Activated CD4-positive, alpha-beta T cell treated with anti-CD3 and anti-CD28 coated beads, Interleukin-2, amount 50 U/mL, for 4 hours (primary cell): ENCODE measurements around the gene NEK6.

Source experiments
- DNase-seq, 2 experiments: peaks; one replicate each; pipeline ENCODE4 v3.0.0-alpha.2; 2020

The NEK6 gene

DNA sequence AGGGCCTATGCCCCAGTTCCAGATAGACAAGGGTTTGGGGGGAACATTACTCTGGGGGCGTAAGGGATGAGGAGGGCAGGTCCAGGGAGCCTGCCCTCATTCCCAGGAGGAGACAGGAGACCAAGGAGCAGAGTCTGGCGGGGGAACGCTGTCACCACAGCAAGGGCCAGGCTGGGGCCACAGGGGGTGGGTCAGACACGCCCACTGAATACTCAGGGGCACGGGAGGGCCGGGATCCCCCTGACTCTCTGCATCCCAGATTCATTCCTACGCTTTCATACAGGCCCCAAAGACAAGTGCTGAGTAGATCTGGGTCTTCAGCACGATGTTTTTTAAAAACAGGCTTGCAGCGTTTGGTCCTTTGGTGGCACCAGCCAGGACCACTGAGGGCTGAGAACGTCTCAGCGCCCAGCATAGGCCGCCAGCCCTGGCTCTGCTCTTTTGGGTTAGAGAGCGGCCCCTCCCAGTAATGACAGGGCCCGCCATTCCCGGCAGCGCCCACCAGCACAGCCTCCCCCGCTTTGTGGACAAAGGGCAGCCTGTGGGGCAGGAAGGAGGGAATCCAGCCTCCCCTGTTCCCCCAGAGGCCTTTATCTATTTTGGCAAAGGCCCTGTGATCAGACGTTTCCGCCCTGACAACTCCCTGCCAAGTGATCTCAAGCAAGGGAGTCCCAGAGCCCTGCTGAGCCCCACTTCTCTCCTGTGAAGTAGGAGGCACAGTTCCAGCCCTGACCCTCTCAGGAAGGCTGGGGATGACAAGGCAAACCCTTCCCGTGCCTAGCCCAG, 24.9 kb downstream of the NEK6 start:
- no peak for DNase-seq

DNA sequence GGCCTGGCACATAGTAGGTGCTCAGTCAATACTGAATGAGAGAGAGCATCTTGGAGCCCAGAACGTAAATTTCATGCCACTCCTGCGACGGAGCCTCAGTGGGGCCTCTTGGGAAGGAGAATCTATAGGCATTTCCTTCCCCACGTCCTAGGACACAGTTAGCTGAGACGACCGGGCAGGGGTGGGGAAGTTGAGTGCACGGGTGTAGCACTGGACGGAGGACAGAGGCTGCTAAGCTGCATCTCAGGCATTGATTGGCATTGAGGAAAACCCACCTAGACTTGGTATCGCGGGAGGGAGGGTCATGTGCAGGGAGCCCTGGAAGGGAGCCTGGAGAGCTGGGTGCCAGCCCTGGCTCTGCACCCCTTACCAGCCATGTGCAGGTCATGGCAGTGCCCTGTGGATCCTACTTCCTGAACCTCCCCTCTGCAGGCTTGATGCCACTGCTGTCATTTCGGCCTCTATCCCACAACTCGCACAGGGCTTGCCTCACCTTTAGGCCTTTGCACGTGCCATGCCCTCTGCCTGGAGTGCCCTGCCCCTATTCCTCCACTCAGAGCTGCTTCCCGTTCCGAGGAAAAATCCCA, 25.6 kb downstream of the NEK6 start:
- no peak for DNase-seq

DNA sequence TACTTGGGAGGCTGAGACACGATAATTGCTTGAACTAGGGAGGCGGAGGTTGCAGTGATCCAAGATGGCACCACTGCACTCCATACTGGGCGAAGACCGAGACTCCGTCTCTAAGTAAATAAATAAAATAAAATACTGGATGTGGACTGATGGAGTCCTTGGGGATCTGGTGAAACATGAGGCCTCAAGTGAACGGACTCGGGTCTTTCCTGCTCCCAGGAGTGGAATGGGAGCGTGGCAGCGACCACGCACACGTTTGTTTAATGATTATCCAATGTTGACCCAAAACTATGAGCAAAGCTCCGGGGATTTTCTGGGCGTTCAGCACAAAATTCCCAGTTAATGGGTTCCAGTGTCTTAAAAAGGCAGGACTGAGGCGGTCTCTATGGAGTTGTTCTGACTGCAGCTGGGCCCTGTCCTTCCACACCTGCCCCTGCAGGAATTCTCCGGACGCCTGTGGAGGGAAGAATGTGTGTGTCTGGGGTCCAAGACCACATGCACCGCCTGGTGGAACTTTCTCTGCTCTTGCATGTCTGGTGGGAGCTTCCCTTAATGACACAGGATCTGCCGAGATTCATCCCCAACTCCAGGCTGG, 26.6 kb downstream of the NEK6 start:
- no peak for DNase-seq

DNA sequence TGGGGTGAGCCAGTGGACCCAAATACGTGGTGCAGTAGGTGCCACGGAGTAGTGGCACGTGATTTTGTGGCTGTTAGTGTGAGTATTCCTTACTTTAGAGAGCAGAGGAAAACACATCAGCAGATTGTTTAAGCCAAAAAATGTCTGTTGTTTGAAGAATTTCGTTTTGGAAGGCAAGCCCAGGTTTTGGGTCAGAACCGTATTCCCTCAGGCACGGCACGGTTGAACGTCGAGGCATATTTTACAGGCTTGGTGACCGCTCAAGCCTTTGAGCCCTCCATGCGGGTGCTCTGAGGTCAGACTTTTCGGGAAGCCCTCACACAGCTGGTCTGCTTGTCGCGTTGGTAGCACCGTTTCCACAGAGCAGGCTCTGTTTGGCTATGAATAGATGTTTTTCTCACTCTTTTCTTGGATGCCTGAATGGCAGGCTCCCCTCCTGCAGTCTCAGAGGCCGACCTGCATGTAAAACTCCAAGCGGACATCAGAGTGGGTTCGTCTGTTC, 27.2 kb downstream of the NEK6 start:
- DNase-seq = no peak

DNA sequence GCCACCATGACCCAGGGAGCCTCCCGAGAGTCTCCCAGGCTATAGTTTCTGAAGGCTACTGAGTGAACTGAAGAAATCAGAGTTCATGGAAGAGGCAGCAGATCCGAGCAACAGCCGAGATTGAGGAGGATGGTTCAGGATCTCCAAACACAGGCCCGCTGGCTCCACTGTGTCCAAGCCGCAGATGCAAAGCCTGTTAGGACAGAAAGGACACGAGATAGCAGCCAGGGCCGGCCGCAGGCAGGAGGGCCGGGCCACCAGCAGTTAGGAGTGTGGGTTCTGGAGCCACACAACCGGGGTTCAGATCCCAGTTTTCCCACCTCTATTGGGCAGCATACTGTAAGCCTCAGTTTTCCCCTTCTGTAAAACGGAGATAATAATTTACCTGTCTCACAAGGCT, 27.7 kb downstream of the NEK6 start:
- no peak for DNase-seq

DNA sequence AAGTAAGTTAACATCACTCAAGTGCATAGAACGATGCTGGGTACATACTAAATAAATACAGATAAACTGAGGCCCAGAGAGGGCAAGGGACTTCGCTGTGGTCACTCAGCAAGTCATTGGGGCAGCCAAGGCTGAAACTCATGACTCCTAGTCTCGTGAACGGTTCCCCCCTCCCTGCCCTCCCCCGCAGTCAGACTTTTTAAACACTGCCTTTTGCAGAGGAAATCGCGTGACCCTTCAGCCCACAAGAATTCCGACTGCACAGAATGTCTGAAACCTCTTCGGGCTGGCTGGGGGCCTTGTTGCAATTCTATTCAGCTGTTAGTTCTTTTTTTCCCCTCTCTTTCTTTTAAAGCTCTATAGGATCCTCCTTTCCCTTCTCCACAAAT, 28.1 kb downstream of the NEK6 start:
- peak in 1 of 2 experiments; percentile 13 for DNase-seq

DNA sequence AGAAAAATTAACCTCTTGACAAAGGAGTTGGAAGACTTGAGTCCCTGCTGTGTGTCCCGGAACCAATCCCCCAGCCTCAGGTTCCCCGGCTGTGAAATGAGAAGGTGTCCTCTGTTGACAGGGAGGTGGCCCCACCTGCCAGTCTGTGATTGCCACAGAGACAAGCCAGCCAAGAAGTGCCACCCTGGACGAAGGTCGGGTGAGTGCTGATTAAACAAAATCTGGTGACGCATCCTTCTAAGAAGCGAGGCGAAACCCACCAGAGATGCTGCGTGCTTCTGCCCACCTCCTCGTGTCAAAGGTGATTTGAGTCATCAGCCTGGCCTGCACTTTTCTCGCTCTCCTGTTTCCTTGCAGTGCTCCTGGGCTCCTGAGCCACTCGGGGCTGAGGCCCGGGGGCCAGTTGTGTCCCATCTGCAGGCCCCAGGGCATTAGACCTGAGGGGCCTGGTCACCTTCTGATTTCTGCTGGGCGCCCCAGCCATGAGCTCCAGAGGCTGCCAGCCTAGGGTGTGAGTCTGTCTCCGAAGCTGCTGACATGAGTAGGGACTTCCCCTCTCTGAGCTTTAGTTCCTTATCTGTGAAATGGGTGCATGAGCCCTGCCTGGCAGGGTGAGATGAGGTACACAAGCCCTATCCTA, 28.7 kb downstream of the NEK6 start:
- DNase-seq = peak; percentile 24 to 42

DNA sequence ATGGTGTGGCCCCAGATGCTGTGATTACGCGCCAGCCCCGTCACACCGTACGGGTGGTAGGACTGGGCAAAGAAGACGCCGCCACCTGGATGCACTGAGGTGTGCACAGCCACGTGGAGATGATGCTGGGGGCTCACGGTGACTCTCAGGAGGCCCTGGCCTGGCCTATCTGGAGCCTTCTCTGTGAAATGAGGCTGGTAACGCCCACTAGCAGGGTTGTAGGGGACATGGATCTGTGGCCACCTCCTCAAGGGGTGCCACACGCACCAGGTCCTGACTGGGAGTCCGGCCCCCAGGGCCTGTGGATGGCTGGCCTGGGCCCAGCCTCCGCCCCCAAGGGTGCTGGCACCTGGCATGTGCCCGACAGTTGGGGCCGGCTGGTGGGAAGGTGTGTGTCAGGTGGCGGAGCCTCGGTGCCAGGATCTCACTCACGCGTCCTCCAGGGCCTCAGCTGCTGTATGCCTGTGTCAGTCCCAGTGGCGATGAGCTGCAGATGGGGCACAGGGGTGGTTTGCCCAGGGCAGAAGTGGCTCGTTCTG, 32.4 kb downstream of the NEK6 start:
- no peak for DNase-seq

DNA sequence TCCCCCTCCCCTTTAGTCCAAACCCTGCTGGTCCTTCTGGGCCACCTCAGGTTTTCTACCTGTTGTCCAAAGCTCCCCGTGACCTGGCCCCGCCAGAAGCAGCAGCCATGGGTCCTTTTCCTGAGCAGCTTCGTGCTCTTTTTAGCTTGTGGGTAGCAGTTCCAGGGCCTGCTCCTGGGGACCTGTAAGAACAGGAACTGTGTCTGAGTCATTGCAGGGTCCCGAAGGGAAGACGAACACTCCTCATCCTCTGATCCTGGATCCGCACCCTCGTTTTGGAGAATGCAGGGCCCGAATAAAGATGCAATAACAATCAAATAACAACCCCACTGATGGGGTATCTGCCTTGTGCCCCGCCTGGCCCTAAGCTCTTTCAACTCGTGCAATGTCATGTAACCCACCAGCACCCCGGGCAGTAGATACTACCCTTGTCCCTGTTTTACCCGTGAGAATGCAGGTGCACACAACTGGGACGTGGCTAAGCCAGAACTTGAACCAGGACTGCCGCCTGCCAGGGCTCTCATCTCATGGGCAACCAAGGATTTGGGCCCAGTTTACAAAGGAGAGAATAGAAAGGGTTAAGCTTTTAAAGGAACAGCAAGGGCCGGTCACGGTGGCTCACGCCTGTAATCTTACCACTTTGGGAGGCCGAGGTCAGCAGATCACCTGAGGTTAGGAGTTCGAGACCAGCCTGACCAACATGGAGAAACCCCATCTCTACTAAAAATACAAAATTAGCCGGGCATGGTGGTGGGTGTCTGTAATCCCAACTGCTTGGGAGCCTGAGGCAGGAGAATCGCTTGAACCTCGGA, 33.2 kb downstream of the NEK6 start:
- DNase-seq = no peak

DNA sequence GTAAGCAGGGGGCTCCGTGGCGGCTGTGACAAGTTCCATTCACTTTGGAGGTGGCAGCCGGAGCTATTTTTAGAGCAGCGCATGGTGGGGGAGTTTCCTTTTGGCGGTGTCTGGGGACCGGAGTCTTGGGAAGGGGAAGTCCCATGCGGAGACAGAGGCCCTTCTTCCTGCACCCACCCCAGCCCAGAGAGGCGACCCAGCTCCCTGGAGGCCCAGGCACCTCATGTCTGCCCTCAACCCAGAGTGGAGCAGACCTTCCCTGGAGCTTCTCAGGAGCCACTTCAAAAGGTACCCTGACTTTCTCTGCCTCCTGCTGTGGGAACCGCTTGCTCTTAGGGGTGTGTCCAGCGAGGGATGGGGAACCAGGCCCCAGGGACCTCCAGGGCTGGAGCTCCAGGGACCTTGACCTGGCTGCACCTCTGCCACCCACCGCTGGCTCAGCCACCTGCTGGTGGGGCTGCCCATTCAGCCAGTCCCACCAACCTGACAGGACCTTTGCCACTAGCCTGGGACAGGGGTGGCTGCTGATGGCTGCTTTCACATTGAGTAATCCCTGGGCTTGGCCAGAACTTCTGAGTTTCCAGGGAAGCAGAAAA, 34.1 kb downstream of the NEK6 start:
- no peak for DNase-seq

DNA sequence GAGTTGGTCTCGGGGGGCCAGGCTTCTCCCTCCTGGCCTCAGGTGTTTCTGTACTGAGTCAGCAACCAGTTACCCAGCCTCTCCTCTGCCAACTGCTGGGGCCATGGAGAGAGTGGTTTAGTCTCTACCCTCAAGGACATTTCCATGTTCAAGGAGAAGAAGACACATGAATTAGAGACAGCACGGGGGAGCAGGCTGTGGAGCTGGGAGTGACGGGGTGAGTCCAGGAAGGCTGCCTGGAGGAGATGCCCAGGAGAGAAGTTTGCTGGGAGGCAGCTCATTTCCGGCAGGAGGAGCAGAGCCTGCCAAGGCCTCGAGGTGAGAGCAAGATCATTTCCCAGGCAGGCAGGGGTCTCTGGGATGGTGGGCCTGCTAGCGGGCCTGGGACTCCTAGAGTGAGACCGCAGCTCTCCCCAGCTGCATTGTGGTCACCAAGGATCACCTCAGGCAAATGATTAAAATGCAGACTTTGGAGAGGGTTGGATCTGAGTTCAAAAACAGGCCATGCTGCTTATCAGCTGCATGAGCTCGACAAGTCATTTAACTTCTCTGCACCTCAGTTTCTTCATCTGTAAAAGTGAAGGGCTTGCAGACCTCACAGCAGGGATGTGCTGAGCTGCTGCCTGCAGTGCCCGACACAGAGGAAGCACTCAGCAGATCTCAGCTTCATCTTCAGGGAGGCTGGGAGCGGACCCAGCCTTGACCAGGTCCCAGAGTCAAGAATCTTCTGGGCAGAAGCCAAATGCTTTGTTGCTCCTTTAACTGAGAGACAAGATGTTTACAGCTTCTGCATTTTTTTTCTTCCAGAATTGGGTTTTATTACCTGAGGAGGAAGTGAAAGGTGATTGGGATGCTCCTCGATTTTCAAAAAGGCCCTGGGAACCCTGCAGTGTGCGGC, 35.2 kb downstream of the NEK6 start:
- DNase-seq = no peak

DNA sequence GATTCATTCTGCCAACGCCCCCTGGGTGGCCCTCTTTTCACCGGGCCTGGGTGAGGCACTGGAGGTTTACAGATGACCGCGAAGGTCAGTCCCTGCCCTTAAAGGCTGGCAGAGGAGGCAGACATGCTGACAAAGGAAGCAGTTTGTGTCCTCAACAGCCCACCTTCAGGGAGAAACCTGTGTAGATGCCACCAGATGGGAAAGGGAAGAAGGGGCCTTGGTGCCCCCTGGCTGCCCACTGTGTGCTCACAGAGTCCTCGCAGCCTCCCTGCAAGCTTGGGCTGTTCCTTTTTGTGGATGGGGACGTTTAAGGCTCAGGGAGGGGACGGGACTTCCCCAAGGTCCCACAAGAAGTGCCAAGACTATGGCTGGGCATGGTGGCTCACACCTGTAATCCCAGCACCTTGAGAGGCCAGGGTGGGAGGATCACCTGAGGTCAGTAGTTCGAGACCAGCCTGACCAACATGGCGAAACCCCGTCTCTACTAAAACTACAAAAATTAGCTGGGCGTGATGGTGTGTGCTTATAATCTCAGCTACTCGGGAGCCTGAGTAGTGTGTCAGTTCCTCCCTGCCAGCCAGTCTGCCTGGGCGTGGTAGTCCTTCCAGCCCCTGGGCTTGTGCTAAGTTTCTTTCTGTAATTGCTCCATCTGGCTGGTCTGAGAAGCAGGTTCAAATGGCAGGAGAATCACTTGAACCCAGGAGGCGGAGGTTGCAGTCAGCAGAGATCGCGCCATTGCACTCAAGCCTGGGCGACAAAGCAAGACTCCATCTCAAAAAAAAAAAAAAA, 36.2 kb downstream of the NEK6 start:
- no peak for DNase-seq

DNA sequence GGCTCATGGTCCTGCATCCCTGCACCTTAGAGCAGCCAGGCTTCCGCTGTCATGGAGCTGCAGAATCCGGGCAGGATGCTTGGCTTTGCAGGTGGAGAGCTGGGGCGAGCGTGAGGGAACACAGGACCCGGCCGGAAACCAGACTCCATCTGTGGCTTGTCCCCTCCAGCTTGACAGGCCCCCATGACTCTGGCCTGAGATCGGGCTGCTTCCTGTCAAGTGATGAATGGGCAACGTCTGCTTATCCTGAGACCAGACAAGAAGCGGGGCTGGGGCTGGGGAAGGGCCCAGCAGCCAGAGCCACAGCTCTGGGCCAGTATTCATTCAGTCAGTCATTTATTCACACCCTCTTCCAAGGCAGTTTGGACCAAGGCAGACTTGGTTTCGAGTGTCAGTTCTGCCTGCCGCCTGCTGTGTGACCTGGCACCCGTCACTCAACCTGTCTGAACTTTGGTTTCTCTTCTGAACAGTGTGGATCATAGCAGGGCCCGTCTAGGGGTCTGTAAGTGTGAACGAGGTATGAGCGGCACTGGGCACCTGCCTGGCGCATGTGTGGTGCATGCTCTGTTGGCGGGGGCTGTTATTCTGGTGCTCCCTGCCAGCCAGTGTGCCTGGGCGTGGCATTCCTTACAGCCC, 37.5 kb downstream of the NEK6 start:
- DNase-seq = no peak

DNA sequence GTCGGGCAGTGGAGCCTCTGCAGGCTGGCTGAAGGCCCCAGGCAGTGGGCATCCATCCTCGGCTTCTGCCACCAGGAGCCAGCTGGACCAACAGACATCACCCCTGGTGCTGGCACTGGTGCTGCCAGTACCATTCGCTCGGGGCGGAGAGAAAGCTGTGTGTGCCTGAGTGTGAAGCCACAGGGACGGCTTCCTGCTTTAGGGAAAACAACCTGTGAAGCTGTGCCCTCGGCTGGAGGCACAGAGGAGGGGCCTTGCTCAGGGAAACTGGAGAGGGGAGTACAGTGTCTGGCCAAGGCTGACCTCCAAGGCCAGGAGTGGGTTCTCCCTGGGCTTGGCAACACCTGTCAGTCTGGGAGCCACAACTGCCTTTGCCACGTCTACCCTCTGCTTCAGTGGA, 38.3 kb downstream of the NEK6 start:
- DNase-seq = no peak

DNA sequence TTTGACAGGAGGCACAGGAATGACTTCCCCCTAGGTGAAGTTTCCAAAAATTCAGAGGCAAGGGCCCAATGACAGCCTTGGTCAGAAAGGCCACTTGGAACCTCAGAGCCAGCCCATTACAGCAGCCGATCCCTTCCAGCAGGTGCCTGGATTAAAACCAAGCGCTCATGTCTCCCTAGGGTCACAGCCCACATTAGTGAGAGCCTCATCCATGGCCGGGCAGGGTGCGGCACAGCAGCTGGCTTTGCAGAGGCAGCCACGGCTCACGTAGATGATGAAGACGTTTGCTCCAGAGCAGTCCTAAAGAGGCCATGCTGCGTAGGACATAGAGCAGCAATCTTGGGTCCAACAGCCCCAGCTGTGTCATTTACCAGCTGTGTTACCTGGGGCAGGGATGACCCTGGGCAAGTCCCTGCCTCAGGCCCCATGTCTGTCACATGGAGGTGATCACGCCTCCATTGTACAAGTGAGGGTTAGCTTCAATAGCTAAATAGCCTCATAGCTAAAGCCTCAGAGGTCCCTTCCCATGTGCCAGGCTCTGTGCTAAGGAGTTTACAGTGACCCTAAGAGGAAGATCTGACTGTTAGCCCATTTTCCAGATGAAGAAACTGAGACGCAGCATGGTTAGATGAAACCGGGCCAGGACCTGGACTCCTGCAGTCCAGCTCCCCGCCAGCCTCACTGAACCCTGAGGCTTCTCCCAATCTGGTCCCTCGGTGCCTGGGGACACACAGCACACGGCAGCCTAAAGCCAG, 39.2 kb downstream of the NEK6 start:
- DNase-seq = no peak

DNA sequence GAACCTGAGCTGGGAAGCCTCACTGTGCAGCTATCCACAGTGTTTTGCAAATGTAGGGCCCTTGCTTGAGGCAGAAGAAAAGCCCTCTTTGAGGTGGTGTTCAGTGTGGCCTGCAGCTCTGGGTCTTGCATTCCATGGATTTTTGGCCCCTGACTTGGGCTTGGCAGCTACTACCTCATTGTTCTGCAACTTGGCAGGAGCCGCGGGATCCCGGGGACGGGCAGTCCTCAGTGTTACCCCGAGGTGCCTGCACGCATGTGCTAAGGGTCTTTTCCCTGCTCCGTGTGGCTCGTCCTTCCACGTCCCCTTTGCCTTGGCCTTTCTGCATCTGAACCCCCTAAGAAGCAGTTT, 39.8 kb downstream of the NEK6 start:
- DNase-seq = no peak

DNA sequence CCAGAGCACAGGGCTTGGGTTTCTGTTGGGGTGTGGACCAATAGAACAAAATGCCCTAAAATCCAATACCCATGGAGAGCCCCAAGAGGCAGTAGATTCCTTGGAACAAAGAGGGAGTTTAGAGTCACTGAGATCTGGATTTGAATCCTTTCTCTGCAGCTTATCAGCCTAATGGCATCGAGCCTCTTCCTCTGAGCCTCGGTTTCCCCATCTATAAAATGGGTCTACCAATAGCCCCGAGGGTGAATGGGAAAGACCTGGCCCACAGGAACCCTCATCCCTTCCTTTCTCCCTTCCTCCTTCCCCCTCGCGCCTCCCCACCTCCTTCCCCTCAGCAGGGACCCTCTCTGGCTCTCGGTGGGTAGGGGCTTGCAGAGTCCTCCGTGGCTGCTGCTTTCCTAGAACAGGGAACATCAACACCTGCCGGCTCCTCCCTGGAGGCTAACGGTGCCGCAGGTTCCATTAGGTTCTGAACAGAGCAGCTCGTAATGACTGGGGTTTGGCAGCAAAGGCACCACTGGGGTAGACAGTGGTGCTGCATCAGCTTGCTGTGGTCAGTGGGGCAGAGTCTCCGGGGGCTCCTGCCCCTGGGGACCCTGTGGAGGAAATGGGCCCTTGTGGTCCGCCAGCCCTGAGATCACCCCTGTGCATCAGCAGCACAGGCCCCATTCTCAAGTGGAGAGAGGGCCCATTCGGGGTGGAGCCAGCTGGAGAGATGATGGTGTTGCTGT, 40.3 kb downstream of the NEK6 start:
- DNase-seq = no peak

DNA sequence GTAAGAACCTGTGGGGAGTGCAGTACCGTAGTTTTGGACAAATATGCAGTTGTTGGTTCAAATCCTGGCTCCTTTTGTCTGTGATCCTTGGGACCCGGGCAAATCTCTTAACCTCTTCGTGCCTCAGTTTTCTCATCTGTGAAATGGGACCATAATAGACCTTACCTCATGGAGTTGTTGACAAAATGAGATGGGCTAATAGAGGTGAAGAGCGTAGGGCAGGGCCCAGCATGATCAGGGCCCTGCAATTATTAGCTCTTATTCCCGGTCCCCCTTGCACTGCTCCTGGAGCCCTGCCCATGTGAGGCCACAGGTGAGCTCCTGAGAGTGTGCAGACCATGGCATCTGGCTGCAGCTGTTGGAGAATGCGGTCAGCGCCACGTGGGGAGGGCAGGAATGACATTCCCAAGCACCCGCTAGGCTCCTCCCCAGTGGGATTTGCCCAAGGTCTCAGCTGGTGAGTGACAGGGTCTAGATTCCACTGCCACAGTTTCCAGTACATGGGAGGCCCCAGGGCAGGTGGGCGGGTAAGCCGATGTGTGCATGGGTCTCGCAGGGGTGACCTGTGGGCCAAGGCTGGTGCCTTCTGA, 41.0 kb downstream of the NEK6 start:
- no peak for DNase-seq
